ENCODE measurements around the gene MAGI1.

The MAGI1 gene

DNA sequence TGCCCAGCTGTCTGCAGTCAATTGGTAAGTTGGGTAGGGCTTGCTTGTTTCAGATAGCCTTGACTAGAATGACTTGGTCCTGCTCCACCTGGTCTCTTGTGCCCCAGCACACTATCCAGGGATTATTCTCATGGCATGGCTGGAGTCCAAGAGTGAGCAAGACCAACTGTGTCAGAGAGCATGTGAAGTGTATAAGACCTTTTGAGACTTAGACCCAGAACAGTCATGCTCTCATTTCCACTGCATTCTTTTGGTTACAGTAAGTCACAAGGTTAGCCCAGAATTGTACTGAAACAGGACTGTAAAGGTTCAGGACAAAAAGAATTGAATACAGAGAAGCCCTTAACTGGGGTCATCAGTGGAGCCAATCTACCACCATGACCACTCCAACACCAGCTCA, 700.1 kb downstream of the MAGI1 start:
- TF ChIP-seq FOXA1 (IDR thresholded peaks at IDR 0.05) (no peak), BHLHE40 (IDR thresholded peaks at IDR 0.05; ENCODE audit: borderline replicate concordance) (no peak), NFRKB (IDR thresholded peaks at IDR 0.05) (no peak), ELF4 (IDR thresholded peaks at IDR 0.05) (no peak), L3MBTL2 (conservative IDR thresholded peaks at IDR 0.05) (no peak), PKNOX1 (IDR thresholded peaks at IDR 0.05) (no peak), SUZ12 (IDR thresholded peaks at IDR 0.05) (no peak), TARDBP (IDR thresholded peaks at IDR 0.05) (no peak), HDGF (IDR thresholded peaks at IDR 0.05; ENCODE audit: borderline replicate concordance) (no peak), ARNT (IDR thresholded peaks at IDR 0.05) (no peak), ZNF384 (IDR thresholded peaks at IDR 0.05) (no peak), CTBP1 (IDR thresholded peaks at IDR 0.05; ENCODE audit: borderline replicate concordance) (no peak), LEF1 (IDR thresholded peaks at IDR 0.05; ENCODE audit: borderline replicate concordance) (no peak), SP1 (IDR thresholded peaks at IDR 0.05) (no peak), FOXK2 (IDR thresholded peaks at IDR 0.05) (no peak), FOXM1 (IDR thresholded peaks at IDR 0.05; ENCODE audit: borderline replicate concordance) (no peak)
- ChIA-PET CTCF (no interaction called here), POLR2A (no interaction called here)
- DNase-seq (ENCODE audit: extremely low spot score): no peak

DNA sequence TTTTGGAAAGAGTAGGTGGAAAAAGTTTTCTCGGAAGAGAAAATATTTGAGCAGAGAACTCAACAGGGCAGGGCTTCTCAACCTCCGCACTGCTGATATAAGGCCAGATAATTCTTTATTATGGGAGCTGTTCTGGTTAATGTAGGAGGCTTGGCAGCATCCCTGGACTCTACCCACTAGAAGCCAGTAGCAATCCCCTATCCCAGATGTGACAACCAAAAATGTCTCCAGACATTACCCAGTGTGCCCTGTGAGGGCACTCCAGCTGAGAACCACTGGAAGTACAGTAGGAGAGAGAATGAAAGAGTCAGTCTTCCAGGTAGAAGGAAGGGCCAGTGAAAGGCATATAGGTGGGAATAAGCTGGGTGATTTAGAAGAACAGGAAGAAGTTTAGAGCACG, 703.1 kb downstream of the MAGI1 start:
- POLR2A ChIA-PET: no interaction called here
- no peak for DNase-seq (ENCODE audit: extremely low spot score)
- CTCF ChIA-PET: no interaction called here
- TF ChIP-seq CTBP1 (IDR thresholded peaks at IDR 0.05; ENCODE audit: borderline replicate concordance): no peak
- no peak for TF ChIP-seq FOXA1 (IDR thresholded peaks at IDR 0.05)
- no peak for TF ChIP-seq FOXM1 (IDR thresholded peaks at IDR 0.05; ENCODE audit: borderline replicate concordance)
- no peak for TF ChIP-seq L3MBTL2 (conservative IDR thresholded peaks at IDR 0.05)
- no peak for TF ChIP-seq SUZ12 (IDR thresholded peaks at IDR 0.05)
- no peak for TF ChIP-seq SP1 (IDR thresholded peaks at IDR 0.05)
- no peak for TF ChIP-seq ELF4 (IDR thresholded peaks at IDR 0.05)
- no peak for TF ChIP-seq TARDBP (IDR thresholded peaks at IDR 0.05)
- no peak for TF ChIP-seq LEF1 (IDR thresholded peaks at IDR 0.05; ENCODE audit: borderline replicate concordance)
- no peak for TF ChIP-seq FOXK2 (IDR thresholded peaks at IDR 0.05)
- no peak for TF ChIP-seq PKNOX1 (IDR thresholded peaks at IDR 0.05)
- no peak for TF ChIP-seq BHLHE40 (IDR thresholded peaks at IDR 0.05; ENCODE audit: borderline replicate concordance)
- no peak for TF ChIP-seq ARNT (IDR thresholded peaks at IDR 0.05)
- no peak for TF ChIP-seq NFRKB (IDR thresholded peaks at IDR 0.05)
- TF ChIP-seq ZNF384 (IDR thresholded peaks at IDR 0.05): no peak
- no peak for TF ChIP-seq HDGF (IDR thresholded peaks at IDR 0.05; ENCODE audit: borderline replicate concordance)

DNA sequence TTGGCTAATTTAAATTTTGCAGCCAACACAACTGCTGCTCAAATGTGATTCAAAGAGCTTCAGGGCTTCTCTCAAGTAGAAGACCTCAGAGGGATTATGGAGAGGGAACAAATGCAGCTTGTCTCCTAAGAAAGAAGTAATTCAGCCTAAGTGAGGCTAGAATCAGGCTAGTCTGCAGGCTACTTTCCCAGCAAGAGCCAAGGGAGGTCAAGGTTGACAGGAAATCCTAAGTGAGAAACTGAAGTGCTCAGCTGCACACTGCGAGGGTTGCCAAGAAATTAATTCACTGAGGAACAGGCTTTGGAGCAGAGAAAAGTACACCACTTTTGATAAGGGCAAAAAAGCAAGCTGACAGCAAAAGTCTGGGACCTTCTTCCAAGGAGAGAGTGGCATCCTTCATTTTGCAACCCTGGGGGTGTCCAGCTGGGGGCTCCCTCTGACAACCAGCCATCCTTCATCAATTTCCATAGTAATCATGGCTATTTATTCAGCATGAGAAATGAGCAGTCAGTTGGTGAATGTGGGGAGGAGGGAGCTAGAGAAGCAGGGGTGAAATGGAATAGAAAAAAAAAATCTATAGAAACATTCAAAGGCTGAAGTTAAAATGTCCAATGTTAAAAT, 704.6 kb downstream of the MAGI1 start:
- ChIA-PET CTCF (interaction anchor here (0.5 to 0.6 kb wide), 2 partner anchors 21 to 37 kb away, joined by 3 read pairs; no protein-coding TSS in a partner anchor), POLR2A (no interaction called here)
- TF ChIP-seq CTBP1 (IDR thresholded peaks at IDR 0.05; ENCODE audit: borderline replicate concordance) (no peak), LEF1 (IDR thresholded peaks at IDR 0.05; ENCODE audit: borderline replicate concordance) (no peak), FOXK2 (IDR thresholded peaks at IDR 0.05) (no peak), BHLHE40 (IDR thresholded peaks at IDR 0.05; ENCODE audit: borderline replicate concordance) (no peak), ELF4 (IDR thresholded peaks at IDR 0.05) (no peak), ARNT (IDR thresholded peaks at IDR 0.05) (no peak), FOXA1 (IDR thresholded peaks at IDR 0.05) (no peak), NFRKB (IDR thresholded peaks at IDR 0.05) (no peak), PKNOX1 (IDR thresholded peaks at IDR 0.05) (no peak), TARDBP (IDR thresholded peaks at IDR 0.05) (no peak), L3MBTL2 (conservative IDR thresholded peaks at IDR 0.05) (no peak), SP1 (IDR thresholded peaks at IDR 0.05) (no peak), ZNF384 (IDR thresholded peaks at IDR 0.05) (no peak), FOXM1 (IDR thresholded peaks at IDR 0.05; ENCODE audit: borderline replicate concordance) (no peak), SUZ12 (IDR thresholded peaks at IDR 0.05) (no peak)
- DNase-seq (ENCODE audit: extremely low spot score): peak; percentile 7

GRCh38 chr3:65331730-65332129, 707.0 kb downstream of the MAGI1 start:
- TF ChIP-seq SUZ12 (IDR thresholded peaks at IDR 0.05) (no peak), FOXM1 (IDR thresholded peaks at IDR 0.05; ENCODE audit: borderline replicate concordance) (no peak), LEF1 (IDR thresholded peaks at IDR 0.05; ENCODE audit: borderline replicate concordance) (no peak), L3MBTL2 (conservative IDR thresholded peaks at IDR 0.05) (no peak), FOXA1 (IDR thresholded peaks at IDR 0.05) (no peak), ZNF384 (IDR thresholded peaks at IDR 0.05) (no peak), ELF4 (IDR thresholded peaks at IDR 0.05) (no peak), SP1 (IDR thresholded peaks at IDR 0.05) (no peak), FOXK2 (IDR thresholded peaks at IDR 0.05) (no peak)
- DNase-seq (ENCODE audit: extremely low spot score): no peak
- ChIA-PET CTCF (interaction anchor here (0.6 to 0.7 kb wide), 2 partner anchors 10 to 905 kb away, joined by 3 read pairs; no protein-coding TSS in a partner anchor), POLR2A (no interaction called here)

DNA sequence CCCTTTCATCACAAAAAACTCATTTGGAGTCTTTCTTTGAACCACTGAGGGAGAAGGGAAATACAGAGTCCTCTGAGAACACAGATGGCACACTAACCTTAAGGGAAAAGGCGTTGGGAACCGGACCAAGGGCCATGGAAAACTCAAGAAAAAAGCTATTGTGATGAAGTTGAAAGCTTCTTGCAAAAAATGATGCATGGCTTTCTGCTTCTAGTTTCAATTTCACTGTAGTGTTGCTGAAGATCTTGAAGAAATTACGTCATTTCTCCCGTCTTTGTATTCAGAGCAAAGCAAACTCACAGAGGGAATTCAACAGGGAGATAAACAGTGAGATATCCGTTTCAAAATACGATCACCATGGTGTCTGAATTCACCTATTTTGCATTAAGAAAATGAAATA, 708.6 kb downstream of the MAGI1 start:
- CTCF ChIA-PET: no interaction called here
- POLR2A ChIA-PET: no interaction called here
- DNase-seq (ENCODE audit: extremely low spot score): no peak
- TF ChIP-seq FOXK2 (IDR thresholded peaks at IDR 0.05): no peak
- no peak for TF ChIP-seq L3MBTL2 (conservative IDR thresholded peaks at IDR 0.05)
- no peak for TF ChIP-seq NFRKB (IDR thresholded peaks at IDR 0.05)
- no peak for TF ChIP-seq LEF1 (IDR thresholded peaks at IDR 0.05; ENCODE audit: borderline replicate concordance)

GRCh38 chr3:65328148-65328547, 710.6 kb downstream of the MAGI1 start:
- CTCF ChIA-PET: no interaction called here
- POLR2A ChIA-PET: no interaction called here
- no peak for TF ChIP-seq BHLHE40 (IDR thresholded peaks at IDR 0.05; ENCODE audit: borderline replicate concordance)
- no peak for TF ChIP-seq LEF1 (IDR thresholded peaks at IDR 0.05; ENCODE audit: borderline replicate concordance)
- no peak for TF ChIP-seq FOXK2 (IDR thresholded peaks at IDR 0.05)
- DNase-seq (ENCODE audit: extremely low spot score): no peak

Measured in HEK293T (cell line).